ENCODE data around the gene B4GALT3. TPM values are rescaled to one million over a fixed set of nuclear protein-coding genes. Genes with fewer than 3 reads are reported as not detected.

Gene B4GALT3
- total and polyA plus RNA-seq, 9 of the 15 experiments (the other 6 are each of a cell fraction or from before 2014, with no cell fraction given), result 31.2 to 103 (median 46.1) TPM

DNA sequence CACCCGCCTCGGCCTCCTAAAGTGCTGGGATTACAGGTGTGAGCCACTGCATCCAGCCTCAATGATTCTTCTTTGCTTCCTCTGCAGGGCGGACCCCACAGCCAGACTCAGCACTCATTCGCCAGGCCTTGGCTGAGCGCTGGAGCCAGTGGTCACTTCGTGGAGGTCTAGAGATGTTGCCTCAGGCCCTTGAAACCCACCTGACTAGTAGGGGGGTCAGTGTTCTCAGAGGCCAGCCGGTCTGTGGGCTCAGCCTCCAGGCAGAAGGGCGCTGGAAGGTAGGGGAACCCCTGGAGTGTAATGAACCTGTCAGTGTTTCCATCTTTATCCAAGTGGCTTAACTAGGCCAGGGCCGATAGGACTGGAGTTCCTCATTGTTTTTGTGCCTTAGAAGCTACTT, 8.4 kb downstream of the B4GALT3 start (continued):
- TF ChIP-seq, protein P1, sequence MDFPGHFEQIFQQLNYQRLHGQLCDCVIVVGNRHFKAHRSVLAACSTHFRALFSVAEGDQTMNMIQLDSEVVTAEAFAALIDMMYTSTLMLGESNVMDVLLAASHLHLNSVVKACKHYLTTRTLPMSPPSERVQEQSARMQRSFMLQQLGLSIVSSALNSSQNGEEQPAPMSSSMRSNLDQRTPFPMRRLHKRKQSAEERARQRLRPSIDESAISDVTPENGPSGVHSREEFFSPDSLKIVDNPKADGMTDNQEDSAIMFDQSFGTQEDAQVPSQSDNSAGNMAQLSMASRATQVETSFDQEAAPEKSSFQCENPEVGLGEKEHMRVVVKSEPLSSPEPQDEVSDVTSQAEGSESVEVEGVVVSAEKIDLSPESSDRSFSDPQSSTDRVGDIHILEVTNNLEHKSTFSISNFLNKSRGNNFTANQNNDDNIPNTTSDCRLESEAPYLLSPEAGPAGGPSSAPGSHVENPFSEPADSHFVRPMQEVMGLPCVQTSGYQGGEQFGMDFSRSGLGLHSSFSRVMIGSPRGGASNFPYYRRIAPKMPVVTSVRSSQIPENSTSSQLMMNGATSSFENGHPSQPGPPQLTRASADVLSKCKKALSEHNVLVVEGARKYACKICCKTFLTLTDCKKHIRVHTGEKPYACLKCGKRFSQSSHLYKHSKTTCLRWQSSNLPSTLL (IDR thresholded peaks at IDR 0.05), result no peak
- no peak for TF ChIP-seq SPI1 (IDR thresholded peaks at IDR 0.05; ENCODE audit: borderline replicate concordance, low read depth, low read length)

DNA sequence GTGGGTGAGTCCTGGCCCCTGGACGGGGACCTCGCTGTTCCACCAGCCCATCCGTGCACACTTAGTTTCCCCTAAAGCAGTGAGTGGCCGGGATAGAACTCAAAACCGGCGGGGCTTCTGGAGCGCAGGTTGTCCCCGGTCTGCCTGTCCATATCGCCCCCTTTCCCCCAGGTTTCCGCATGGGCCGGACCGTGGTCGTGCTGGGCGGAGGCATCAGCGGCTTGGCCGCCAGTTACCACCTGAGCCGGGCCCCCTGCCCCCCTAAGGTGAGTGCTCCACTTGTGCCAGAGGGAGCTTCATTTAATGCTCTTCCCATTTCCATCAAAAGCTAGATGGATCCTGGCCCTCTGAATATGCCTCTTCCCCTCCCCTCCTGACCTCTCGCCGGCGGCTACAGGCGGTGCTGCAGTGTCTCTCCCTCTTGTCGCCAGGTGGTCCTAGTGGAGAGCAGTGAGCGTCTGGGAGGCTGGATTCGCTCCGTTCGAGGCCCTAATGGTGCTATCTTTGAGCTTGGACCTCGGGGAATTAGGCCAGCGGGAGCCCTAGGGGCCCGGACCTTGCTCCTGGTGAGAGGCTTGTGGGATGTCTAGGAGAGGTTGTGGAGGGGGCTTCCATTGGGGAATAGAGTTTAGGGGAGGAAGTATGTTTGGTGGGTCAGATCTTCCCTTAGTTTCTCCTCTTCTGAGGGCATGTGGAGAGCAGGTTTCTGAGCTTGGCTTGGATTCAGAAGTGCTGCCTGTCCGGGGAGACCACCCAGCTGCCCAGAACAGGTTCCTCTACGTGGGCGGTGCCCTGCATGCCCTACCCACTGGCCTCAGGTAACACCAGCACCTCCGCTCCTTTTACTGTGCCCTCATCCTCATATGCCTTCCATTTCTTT, 10.4 kb downstream of the B4GALT3 start:
- DNase-seq (ENCODE audit: extremely low read depth in 1 of 4, low spot score in 3 of 4), result peak in 3 of 4 experiments; percentile 39 to 74 (median 55)
- Histone ChIP-seq H3K36me3 (ENCODE audit: control insufficient read depth, insufficient read depth, low read length) (peaks cover 71% of the 10 kb centered on the region), H2AFZ (ENCODE audit: low read depth, low read length) (peak overlapping the region; percentile 73), H3K4me3 (peak overlapping the region; percentile 55), H3K4me2 (ENCODE audit: insufficient read depth, low read length) (peak overlapping the region; percentile 95), H4K20me1 (replicated peaks; ENCODE audit: control insufficient read depth, insufficient read depth, low read length) (no peaks in the 10 kb centered on the region), H3K27ac (ENCODE audit: extremely low read depth, low read depth, low read length) (peak overlapping the region; percentile 83), H3K9me3 (replicated peaks; ENCODE audit: control insufficient read depth, insufficient read depth, low read depth, low read length) (no peaks in the 10 kb centered on the region), H3K27me3 (ENCODE audit: control insufficient read depth in 2 of 2, insufficient read depth in 2 of 2, low read length in 2 of 2) (no peaks in the 10 kb centered on the region), H3K4me1 (replicated peaks in 1 of 2; ENCODE audit: control insufficient read depth in 2 of 2, insufficient read depth in 2 of 2, low read length in 2 of 2) (peaks cover 46 to 67% of the 10 kb centered on the region in 2 experiments), H3K9ac (ENCODE audit: insufficient read depth in 1 of 2, low read depth in 2 of 2, low read length in 2 of 2) (peak overlapping the region; percentile 86 to 92), H3K79me2 (ENCODE audit: control insufficient read depth, insufficient read depth, low read length) (peaks cover 49% of the 10 kb centered on the region), H3K9me1 (ENCODE audit: control insufficient read depth, insufficient read depth, low read length) (no peaks in the 10 kb centered on the region)
- intact Hi-C loops (cut with micrococcal nuclease) (loop anchor here (1.0 to 5.0 kb wide), 3 partner anchors 10 to 48 kb away; partner anchors contain the start of genes B4GALT3, DEDD, NIT1 and PFDN2), in situ Hi-C loops (cut with MboI) (no loop called here)
- BruUV-seq (replicated peaks), result TSS peak; percentile 36
- WGBS (ENCODE audit: insufficient coverage, low coverage, missing lambda C conversion rate), result 2% methylated on average over 21 of the region's 33 CpGs
- peak; percentile 42 for FAIRE-seq
- POLR2A ChIA-PET, result interaction anchor here (0.7 to 4.7 kb wide), 11 partner anchors 8 to 207 kb away, joined by 3 to 33 read pairs (median 4); partner anchors contain the start of genes B4GALT3, DEDD, F11R and NIT1
- peak; percentile 59 for ATAC-seq
- CTCF ChIA-PET (ENCODE audit: low intra/inter-chr PET ratio), result no interaction called here
- TF ChIP-seq MXI1 (IDR thresholded peaks at IDR 0.05; ENCODE audit: low read depth, low read length) (no peak), CBFB (CRISPR knock-in tag; IDR thresholded peaks at IDR 0.05) (0 out of 2 replicates have a peak, but pooled peaks have one; percentile 56), PHF8 (IDR thresholded peaks at IDR 0.05; ENCODE audit: borderline replicate concordance, low read length) (peak; percentile 3; the same call in 1 of the 2 replicates), PRDM10 (IDR thresholded peaks at IDR 0.05; ENCODE audit: partially characterized antibody) (no peak), ZBTB1 (CRISPR knock-in tag; IDR thresholded peaks at IDR 0.05; ENCODE audit: borderline replicate concordance, low read depth) (no peak), ZNF41 (CRISPR knock-in tag; conservative IDR thresholded peaks at IDR 0.05) (no peak), KDM4B (IDR thresholded peaks at IDR 0.05; ENCODE audit: borderline replicate concordance in 2 of 2, low read depth in 1 of 2) (peak in 1 of 2 experiments; percentile 6; a peak in 1 of 4 replicates)
- TF ChIP-seq, protein P2, sequence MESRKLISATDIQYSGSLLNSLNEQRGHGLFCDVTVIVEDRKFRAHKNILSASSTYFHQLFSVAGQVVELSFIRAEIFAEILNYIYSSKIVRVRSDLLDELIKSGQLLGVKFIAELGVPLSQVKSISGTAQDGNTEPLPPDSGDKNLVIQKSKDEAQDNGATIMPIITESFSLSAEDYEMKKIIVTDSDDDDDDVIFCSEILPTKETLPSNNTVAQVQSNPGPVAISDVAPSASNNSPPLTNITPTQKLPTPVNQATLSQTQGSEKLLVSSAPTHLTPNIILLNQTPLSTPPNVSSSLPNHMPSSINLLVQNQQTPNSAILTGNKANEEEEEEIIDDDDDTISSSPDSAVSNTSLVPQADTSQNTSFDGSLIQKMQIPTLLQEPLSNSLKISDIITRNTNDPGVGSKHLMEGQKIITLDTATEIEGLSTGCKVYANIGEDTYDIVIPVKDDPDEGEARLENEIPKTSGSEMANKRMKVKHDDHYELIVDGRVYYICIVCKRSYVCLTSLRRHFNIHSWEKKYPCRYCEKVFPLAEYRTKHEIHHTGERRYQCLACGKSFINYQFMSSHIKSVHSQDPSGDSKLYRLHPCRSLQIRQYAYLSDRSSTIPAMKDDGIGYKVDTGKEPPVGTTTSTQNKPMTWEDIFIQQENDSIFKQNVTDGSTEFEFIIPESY (CRISPR knock-in tag; IDR thresholded peaks at IDR 0.05), result 0 out of 2 replicates have a peak, but pooled peaks have one; percentile 43

Data from K562 (cell line).